HEK293 (cell line): ENCODE results near the gene COL9A1.

Source experiments
- CTCF ChIP-seq: fragments of 450-650 bp; formaldehyde crosslinking; IDR thresholded peaks from 2 replicates; pipeline ENCODE4 v1.5.1; 2016; ENCODE audit warnings: missing biosample characterization, missing genetic modification characterization
- EGR2 ChIP-seq: fragments of 450-650 bp; formaldehyde crosslinking; IDR thresholded peaks from 2 replicates; pipeline ENCODE4 v1.5.1; 2016; ENCODE audit warnings: low read depth, missing biosample characterization, missing genetic modification characterization
- MYNN ChIP-seq: fragments of 450-650 bp; formaldehyde crosslinking; IDR thresholded peaks from 2 replicates; pipeline ENCODE4 v1.5.1; 2016; ENCODE audit warnings: missing biosample characterization, missing genetic modification characterization, borderline replicate concordance
- MZF1 ChIP-seq: fragments of 450-650 bp; formaldehyde crosslinking; IDR thresholded peaks from 2 replicates; pipeline ENCODE4 v1.5.1; 2017; ENCODE audit warnings: missing biosample characterization, missing genetic modification characterization, borderline replicate concordance
- YY1 ChIP-seq: fragments of 450-650 bp; formaldehyde crosslinking; IDR thresholded peaks from 2 replicates; pipeline ENCODE4 v1.5.1; 2018; ENCODE audit warnings: missing biosample characterization, missing genetic modification characterization
- ZBTB1 ChIP-seq: fragments of 450-650 bp; formaldehyde crosslinking; IDR thresholded peaks from 2 replicates; pipeline ENCODE4 v1.5.1; 2016; ENCODE audit warnings: missing biosample characterization, missing genetic modification characterization
- ZBTB20 ChIP-seq: fragments of 450-650 bp; formaldehyde crosslinking; IDR thresholded peaks from 2 replicates; pipeline ENCODE4 v1.5.1; 2016; ENCODE audit warnings: missing biosample characterization, missing genetic modification characterization
- ZFP69B ChIP-seq: fragments of 450-650 bp; formaldehyde crosslinking; IDR thresholded peaks from 2 replicates; pipeline ENCODE4 v1.5.1; 2016; ENCODE audit warnings: missing biosample characterization, missing genetic modification characterization
- ZNF629 ChIP-seq: fragments of 450-650 bp; formaldehyde crosslinking; IDR thresholded peaks from 2 replicates; pipeline ENCODE4 v1.5.1; 2017; ENCODE audit warnings: missing biosample characterization, missing genetic modification characterization
- TF ChIP-seq, protein P1 (sequence below): fragments of 450-650 bp; formaldehyde crosslinking; IDR thresholded peaks from 2 replicates; pipeline ENCODE4 v1.5.1; 2016; ENCODE audit warnings: missing biosample characterization, missing genetic modification characterization
- TF ChIP-seq, protein P2 (sequence below): fragments of 450-650 bp; formaldehyde crosslinking; IDR thresholded peaks from 2 replicates; pipeline ENCODE4 v1.5.1; 2016; ENCODE audit warnings: missing biosample characterization, missing genetic modification characterization
- TF ChIP-seq, protein P3 (sequence below): fragments of 450-650 bp; formaldehyde crosslinking; IDR thresholded peaks from 2 replicates; pipeline ENCODE4 v1.5.1; 2016; ENCODE audit warnings: missing biosample characterization, missing genetic modification characterization

DNA sequence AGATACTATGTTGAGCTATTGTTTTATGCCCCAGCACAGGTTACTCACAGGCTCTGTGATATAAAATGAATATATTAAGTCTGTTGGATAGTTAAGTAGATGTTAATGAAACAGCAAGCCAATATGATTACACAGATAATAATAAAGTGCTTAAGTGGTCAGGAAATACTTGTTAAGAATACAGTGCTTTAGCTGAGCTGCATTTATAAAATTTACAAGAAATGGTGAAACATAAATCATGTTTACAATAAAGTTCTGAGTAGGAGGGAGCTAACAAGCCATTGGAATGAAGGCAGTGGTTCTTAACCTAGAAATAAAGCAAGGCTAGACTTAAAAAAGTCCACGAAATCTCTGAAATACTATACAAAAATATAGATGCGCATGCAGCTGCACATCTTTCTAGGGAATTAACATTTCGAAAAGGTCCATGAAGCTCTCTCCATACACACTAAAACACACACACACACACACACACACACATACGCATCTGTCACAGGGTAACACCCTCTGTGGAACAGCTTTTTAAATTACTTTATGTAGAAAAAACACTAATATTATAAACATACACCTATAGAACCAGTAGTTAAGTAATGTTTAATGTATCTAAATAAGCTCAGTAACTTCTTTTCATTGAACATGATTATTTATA lies 87.3 kb downstream of the COL9A1 start:
- no peak for TF ChIP-seq ZFP69B (tag by site-specific recombination)
- TF ChIP-seq CTCF (tag by site-specific recombination) = no peak
- TF ChIP-seq YY1 (tag by site-specific recombination) = no peak
- no peak for TF ChIP-seq EGR2 (tag by site-specific recombination)
- no peak for TF ChIP-seq ZNF629 (tag by site-specific recombination)
- TF ChIP-seq ZBTB1 = no peak
- no peak for TF ChIP-seq MYNN (tag by site-specific recombination)
- TF ChIP-seq MZF1 (tag by site-specific recombination) = no peak
- TF ChIP-seq, protein P1, sequence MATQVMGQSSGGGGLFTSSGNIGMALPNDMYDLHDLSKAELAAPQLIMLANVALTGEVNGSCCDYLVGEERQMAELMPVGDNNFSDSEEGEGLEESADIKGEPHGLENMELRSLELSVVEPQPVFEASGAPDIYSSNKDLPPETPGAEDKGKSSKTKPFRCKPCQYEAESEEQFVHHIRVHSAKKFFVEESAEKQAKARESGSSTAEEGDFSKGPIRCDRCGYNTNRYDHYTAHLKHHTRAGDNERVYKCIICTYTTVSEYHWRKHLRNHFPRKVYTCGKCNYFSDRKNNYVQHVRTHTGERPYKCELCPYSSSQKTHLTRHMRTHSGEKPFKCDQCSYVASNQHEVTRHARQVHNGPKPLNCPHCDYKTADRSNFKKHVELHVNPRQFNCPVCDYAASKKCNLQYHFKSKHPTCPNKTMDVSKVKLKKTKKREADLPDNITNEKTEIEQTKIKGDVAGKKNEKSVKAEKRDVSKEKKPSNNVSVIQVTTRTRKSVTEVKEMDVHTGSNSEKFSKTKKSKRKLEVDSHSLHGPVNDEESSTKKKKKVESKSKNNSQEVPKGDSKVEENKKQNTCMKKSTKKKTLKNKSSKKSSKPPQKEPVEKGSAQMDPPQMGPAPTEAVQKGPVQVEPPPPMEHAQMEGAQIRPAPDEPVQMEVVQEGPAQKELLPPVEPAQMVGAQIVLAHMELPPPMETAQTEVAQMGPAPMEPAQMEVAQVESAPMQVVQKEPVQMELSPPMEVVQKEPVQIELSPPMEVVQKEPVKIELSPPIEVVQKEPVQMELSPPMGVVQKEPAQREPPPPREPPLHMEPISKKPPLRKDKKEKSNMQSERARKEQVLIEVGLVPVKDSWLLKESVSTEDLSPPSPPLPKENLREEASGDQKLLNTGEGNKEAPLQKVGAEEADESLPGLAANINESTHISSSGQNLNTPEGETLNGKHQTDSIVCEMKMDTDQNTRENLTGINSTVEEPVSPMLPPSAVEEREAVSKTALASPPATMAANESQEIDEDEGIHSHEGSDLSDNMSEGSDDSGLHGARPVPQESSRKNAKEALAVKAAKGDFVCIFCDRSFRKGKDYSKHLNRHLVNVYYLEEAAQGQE (tag by site-specific recombination) = no peak
- no peak for TF ChIP-seq ZBTB20 (tag by site-specific recombination)
- TF ChIP-seq, protein P2, sequence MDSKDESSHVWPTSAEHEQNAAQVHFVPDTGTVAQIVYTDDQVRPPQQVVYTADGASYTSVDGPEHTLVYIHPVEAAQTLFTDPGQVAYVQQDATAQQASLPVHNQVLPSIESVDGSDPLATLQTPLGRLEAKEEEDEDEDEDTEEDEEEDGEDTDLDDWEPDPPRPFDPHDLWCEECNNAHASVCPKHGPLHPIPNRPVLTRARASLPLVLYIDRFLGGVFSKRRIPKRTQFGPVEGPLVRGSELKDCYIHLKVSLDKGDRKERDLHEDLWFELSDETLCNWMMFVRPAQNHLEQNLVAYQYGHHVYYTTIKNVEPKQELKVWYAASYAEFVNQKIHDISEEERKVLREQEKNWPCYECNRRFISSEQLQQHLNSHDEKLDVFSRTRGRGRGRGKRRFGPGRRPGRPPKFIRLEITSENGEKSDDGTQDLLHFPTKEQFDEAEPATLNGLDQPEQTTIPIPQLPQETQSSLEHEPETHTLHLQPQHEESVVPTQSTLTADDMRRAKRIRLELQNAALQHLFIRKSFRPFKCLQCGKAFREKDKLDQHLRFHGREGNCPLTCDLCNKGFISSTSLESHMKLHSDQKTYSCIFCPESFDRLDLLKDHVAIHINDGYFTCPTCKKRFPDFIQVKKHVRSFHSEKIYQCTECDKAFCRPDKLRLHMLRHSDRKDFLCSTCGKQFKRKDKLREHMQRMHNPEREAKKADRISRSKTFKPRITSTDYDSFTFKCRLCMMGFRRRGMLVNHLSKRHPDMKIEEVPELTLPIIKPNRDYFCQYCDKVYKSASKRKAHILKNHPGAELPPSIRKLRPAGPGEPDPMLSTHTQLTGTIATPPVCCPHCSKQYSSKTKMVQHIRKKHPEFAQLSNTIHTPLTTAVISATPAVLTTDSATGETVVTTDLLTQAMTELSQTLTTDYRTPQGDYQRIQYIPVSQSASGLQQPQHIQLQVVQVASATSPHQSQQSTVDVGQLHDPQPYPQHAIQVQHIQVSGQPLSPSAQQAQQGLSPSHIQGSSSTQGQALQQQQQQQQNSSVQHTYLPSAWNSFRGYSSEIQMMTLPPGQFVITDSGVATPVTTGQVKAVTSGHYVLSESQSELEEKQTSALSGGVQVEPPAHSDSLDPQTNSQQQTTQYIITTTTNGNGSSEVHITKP (tag by site-specific recombination) = no peak
- TF ChIP-seq, protein P3, sequence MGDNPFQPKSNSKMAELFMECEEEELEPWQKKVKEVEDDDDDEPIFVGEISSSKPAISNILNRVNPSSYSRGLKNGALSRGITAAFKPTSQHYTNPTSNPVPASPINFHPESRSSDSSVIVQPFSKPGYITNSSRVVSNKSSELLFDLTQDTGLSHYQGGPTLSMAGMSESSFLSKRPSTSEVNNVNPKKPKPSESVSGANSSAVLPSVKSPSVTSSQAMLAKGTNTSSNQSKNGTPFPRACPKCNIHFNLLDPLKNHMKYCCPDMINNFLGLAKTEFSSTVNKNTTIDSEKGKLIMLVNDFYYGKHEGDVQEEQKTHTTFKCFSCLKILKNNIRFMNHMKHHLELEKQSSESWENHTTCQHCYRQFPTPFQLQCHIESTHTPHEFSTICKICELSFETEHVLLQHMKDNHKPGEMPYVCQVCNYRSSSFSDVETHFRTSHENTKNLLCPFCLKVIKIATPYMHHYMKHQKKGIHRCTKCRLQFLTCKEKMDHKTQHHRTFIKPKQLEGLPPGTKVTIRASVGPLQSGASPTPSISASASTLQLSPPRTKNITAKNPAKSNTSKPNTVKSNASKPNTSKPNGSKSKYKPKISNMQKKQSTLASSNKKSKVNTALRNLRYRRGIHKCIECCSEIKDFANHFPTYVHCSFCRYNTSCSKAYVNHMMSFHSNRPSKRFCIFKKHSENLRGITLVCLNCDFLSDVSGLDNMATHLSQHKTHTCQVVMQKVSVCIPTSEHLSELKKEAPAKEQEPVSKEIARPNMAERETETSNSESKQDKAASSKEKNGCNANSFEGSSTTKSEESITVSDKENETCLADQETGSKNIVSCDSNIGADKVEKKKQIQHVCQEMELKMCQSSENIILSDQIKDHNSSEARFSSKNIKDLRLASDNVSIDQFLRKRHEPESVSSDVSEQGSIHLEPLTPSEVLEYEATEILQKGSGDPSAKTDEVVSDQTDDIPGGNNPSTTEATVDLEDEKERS (tag by site-specific recombination) = no peak
